ENCODE results near the gene URB1.
"Not testable (repeated sequence)": the region's sequence is repeated elsewhere in the genome, so short reads cannot be mapped to it uniquely, and the experiment has no call there.

Gene URB1

DNA sequence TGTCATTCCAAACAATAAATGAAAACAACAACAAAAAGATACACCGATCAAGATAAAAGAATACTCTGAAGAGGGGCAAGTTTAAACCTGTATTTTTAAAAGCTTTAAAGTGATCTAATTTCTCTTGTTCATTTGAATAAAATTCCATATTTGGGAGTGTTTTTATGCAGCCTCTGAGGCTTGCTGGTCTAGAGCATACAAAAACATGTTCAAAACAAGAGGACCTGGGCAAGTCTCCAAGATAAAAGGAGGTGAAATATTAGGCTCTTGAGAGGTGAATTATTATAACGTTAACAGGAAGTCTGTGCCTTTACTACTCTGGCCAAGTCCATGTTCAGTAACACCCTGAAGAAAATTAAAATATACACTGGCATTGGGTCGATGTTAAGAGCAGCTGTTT is 20.1 kb downstream of the URB1 start:
- no peak for DNase-seq (ENCODE audit: low read depth)

GRCh38 chr21:32371913-32372314 is 20.9 kb downstream of the URB1 start:
- no peak for DNase-seq (ENCODE audit: low read depth)

DNA sequence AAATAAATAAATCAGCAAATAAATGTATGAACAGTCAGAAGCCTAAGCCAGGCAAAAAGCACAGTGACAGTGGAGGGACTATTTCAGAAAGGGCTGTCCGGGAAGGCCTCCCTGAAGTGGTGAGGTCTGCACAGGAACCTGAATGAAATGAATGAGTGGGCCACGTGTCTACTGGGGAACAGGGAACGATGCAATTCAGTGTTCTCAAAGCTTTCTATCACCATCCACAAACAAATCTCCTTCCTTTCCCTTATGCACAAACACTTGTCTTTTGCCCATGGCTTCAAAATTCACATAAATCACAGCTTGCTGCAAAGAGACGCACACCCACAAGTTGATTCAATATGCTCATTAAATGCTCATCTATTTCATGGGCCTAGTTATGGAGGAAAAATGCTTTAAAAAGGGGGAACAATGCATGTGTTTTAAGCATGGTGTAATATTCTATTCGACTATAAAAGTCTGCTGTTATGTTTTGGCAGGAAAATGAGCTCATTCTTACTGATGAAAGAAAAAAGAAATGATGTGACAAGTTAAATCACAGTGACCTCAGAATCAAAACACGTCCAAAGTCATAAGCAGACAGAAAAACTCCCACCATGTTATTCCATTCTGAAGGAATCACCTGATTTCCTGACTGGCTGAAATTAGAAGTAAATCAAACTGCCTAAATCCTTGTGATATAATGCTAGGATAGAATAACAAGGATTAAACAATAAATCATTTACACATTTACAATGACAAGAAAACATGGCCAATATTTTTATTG is 21.6 kb downstream of the URB1 start:
- no peak for DNase-seq (ENCODE audit: low read depth)

DNA sequence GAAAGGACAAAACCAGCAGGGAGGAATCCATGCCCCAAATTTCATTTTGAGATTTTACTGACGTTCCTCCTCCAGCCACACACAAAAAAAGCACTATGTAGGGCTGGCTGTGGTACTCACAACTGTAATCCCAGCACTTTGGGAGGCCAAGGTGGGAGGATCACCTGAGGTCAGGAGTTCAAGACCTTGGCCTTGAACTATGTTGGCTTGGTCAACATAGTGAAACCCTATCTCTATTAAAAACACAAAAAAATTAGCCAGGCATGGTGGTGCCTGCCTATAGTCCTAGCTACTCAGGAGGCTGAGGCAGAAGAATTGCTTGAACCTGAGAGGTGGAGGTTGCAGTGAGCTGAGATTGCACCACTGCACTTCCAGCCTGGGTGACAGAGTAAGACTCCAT is 23.9 kb downstream of the URB1 start:
- not testable (repeated sequence) for DNase-seq (ENCODE audit: low read depth)

DNA sequence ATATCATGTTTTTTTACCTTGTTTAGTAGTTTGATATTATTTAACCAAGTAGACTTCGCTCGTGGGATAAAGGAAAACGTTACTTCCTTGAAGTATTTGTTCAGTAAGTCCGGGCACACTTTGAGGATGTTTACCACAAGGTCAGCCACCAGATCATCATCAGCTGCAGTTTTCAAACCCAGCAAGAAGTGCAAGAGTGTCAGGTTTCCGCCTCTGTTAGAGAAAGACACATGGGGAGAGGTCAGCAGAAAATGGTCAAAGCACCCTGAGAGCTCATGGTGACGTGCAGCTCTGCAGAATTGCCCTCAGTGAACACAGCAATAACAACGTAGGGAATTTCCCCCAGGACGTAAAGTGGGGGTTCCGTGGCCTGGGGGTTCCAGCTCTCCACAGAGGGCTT is 24.4 kb downstream of the URB1 start:
- no peak for DNase-seq (ENCODE audit: low read depth)

GRCh38 chr21:32367158-32367557 is 25.7 kb downstream of the URB1 start:
- no peak for DNase-seq (ENCODE audit: low read depth)

GRCh38 chr21:32366191-32366590 is 26.6 kb downstream of the URB1 start:
- DNase-seq (ENCODE audit: low read depth), result no peak

- no peak for DNase-seq (ENCODE audit: low read depth)
Measured at GRCh38 chr21:32364796-32365195, 28.0 kb downstream of the URB1 start.

- no peak for DNase-seq (ENCODE audit: low read depth)
Measured at GRCh38 chr21:32364387-32364786, 28.4 kb downstream of the URB1 start.

GRCh38 chr21:32360401-32360975 is 32.3 kb downstream of the URB1 start:
- no peak for DNase-seq (ENCODE audit: low read depth)

DNA sequence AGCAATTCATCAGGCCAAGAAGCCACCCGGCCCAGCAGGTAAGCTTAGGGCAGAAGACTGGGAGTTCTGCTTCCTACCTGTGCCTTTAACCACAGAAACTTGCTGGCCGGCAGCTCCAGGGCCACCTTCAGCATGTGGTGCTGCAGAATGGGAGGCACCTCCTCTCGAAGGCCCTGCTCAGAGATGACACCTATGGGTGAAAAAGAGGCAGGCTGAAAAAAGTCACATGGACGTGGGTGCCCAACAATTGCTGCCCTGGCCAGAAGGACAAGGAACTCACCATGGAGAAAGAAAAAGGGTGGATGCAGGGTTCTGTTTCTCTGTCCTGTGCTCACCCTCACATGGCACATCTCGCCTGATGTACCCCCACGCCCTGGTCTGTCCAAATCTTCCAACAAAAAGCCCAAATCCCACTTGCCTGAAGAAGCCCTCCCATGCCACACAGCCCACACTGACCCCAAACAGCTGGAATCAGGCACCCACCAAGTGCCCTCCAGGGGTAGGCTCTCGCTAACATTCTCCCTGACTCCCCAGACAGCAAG is 33.0 kb downstream of the URB1 start:
- no peak for DNase-seq (ENCODE audit: low read depth)

- no peak for DNase-seq (ENCODE audit: low read depth)
Measured at GRCh38 chr21:32356874-32357395, 35.9 kb downstream of the URB1 start.

DNA sequence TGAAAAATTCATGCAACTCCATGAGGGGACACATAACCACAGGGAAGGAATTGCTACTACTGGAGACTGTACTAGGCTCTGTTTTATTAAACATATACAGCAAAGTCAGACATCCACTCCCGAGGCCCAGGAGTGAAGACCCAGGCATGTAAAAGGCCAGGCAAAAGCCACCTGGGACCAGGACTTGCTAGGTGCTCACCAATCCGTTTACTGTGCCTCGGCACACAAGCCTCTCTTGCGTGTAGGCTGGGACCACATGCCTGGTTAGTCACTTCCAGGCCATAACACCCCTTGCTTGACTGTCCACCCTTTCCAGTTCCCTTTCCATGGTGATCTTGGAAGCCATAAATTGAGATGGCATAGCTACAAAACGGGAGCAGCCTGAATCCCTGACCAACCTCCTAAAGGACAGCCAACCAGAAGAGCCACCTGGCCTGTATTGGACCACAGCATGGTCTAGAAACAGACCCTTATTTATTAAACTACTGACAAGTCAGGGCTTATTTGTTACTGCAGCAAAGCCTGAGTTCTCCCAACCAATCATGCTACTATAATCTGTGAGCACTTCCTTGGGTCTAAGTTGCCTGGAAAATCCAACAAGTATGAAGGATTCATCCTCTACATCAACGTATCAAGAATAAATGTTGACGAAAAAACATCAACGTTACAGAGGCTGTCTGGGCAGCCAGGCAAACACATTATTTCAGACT is 39.7 kb downstream of the URB1 start:
- no peak for DNase-seq (ENCODE audit: low read depth)

GRCh38 chr21:32352526-32352925 is 40.3 kb downstream of the URB1 start:
- DNase-seq (ENCODE audit: low read depth), result no peak

- no peak for DNase-seq (ENCODE audit: low read depth)
Measured at GRCh38 chr21:32351428-32351827, 41.4 kb downstream of the URB1 start.

GRCh38 chr21:32350981-32351380 is 41.8 kb downstream of the URB1 start:
- no peak for DNase-seq (ENCODE audit: low read depth)

- no peak for DNase-seq (ENCODE audit: low read depth)
Measured at GRCh38 chr21:32350211-32350980, 42.4 kb downstream of the URB1 start.

DNA sequence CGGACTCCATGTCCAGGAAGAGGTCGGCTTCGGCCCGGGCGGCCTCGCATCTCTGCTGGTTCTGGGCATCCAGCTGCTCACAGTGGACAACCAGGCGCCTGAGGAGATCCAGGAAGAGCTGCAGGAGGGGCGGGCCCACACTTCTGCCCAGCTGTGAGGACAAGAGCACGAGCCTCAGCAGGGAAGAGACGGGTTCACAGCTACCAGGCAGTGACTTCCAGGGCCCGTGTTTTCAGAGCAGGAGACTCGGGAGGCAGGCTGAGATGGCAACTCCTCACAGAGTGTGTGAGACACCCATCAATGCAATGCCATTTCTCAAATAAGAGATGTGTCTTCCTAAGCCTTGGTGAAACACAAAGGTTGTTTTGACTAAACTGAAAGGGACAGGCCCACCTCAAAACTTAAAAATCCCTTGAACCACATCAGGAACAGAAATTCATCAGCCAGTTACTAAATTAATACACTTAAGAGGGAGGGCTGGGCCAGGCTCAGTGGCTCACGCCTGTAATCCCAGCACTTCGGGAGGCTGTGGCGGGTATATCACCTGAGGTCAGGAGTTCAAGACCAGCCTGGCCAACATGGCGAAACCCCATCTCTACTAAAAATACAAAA is 43.4 kb downstream of the URB1 start:
- DNase-seq (ENCODE audit: low read depth), result no peak

- no peak for DNase-seq (ENCODE audit: low read depth)
Measured at GRCh38 chr21:32348604-32349332, 44.0 kb downstream of the URB1 start.

- DNase-seq (ENCODE audit: low read depth), result no peak
Measured at GRCh38 chr21:32347977-32348376, 44.8 kb downstream of the URB1 start.

GRCh38 chr21:32347351-32347750 is 45.5 kb downstream of the URB1 start:
- DNase-seq (ENCODE audit: low read depth), result no peak

All from stimulated activated CD8-positive, alpha-beta memory T cell treated with anti-CD3 and anti-CD28 coated beads, Interleukin-4, amount 100 ng/mL, for 24 hours (primary cell).